Measurements from ENCODE around the gene NPLOC4. TPM values are rescaled to one million over a fixed set of nuclear protein-coding genes. Genes with fewer than 3 reads are reported as not detected.

The NPLOC4 gene
- total and polyA plus RNA-seq, 2 of the 13 experiments (the other 11 are each of a cell fraction or from before 2014, with no cell fraction given) = 57.0 to 97.0 TPM

DNA sequence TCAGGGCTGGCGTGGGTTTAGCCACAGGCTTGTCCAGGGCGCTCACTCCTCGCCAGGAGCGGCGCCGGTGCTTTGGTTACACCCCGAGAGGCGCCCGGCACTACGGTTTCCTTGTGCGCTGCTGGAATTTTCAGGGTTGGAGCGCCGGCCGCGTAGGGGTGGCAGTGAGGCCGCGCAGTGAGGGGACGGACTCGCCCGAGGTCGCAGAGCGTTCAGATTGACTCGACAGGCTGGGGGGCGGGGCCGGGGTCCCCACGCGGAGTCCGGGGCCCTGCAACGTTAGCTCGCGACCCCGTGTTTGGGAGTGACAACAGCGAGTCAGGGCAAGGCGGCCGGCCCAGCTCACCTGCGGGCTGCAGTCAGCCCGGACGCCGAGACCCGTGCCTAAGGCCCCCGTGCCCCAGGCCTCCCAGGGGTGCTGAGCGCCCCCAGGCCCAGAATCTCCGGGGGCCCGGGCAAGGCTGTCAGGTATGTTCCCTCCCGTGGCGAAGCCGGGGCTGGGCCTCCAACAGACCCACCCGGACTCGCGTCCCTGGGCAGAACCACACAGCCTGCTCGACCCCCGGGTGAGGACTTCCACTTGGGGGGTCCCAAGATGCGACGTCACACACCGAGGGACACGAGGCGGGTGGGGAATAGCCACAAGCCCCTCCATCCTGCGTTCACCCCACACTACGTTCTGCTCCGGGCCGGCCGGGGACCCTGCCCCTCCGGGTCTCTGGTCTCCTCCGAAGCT is 123.0 kb downstream of the NPLOC4 start (continued):
- TF ChIP-seq, protein P1, sequence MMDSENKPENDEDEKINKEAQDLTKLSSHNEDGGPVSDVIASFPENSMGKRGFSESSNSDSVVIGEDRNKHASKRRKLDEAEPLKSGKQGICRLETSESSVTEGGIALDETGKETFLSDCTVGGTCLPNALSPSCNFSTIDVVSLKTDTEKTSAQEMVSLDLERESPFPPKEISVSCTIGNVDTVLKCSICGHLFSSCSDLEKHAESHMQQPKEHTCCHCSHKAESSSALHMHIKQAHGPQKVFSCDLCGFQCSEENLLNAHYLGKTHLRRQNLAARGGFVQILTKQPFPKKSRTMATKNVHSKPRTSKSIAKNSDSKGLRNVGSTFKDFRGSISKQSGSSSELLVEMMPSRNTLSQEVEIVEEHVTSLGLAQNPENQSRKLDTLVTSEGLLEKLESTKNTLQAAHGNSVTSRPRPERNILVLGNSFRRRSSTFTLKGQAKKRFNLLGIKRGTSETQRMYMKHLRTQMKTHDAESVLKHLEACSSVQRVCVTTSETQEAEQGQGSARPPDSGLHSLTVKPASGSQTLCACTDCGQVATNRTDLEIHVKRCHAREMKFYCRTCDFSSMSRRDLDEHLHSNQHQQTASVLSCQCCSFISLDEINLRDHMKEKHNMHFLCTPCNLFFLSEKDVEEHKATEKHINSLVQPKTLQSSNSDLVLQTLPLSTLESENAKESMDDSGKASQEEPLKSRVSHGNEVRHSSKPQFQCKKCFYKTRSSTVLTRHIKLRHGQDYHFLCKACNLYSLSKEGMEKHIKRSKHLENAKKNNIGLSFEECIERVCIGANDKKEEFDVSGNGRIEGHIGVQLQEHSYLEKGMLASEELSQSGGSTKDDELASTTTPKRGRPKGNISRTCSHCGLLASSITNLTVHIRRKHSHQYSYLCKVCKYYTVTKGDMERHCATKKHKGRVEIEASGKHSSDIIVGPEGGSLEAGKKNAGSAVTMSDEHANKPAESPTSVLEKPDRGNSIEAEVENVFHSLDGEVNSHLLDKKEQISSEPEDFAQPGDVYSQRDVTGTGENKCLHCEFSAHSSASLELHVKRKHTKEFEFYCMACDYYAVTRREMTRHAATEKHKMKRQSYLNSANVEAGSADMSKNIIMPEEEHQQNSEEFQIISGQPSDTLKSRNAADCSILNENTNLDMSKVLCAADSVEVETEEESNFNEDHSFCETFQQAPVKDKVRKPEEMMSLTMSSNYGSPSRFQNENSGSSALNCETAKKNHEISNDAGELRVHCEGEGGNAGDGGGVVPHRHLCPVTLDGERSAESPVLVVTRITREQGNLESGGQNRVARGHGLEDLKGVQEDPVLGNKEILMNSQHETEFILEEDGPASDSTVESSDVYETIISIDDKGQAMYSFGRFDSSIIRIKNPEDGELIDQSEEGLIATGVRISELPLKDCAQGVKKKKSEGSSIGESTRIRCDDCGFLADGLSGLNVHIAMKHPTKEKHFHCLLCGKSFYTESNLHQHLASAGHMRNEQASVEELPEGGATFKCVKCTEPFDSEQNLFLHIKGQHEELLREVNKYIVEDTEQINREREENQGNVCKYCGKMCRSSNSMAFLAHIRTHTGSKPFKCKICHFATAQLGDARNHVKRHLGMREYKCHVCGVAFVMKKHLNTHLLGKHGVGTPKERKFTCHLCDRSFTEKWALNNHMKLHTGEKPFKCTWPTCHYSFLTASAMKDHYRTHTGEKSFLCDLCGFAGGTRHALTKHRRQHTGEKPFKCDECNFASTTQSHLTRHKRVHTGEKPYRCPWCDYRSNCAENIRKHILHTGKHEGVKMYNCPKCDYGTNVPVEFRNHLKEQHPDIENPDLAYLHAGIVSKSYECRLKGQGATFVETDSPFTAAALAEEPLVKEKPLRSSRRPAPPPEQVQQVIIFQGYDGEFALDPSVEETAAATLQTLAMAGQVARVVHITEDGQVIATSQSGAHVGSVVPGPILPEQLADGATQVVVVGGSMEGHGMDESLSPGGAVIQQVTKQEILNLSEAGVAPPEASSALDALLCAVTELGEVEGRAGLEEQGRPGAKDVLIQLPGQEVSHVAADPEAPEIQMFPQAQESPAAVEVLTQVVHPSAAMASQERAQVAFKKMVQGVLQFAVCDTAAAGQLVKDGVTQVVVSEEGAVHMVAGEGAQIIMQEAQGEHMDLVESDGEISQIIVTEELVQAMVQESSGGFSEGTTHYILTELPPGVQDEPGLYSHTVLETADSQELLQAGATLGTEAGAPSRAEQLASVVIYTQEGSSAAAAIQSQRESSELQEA (CRISPR knock-in tag; IDR thresholded peaks at IDR 0.05; ENCODE audit: not compliant biosample characterization) = no peak
- TF ChIP-seq HDAC2 (CRISPR knock-in tag; IDR thresholded peaks at IDR 0.05) = peak; percentile 34; the same call in 1 of the 2 replicates
- TF ChIP-seq, protein P2, sequence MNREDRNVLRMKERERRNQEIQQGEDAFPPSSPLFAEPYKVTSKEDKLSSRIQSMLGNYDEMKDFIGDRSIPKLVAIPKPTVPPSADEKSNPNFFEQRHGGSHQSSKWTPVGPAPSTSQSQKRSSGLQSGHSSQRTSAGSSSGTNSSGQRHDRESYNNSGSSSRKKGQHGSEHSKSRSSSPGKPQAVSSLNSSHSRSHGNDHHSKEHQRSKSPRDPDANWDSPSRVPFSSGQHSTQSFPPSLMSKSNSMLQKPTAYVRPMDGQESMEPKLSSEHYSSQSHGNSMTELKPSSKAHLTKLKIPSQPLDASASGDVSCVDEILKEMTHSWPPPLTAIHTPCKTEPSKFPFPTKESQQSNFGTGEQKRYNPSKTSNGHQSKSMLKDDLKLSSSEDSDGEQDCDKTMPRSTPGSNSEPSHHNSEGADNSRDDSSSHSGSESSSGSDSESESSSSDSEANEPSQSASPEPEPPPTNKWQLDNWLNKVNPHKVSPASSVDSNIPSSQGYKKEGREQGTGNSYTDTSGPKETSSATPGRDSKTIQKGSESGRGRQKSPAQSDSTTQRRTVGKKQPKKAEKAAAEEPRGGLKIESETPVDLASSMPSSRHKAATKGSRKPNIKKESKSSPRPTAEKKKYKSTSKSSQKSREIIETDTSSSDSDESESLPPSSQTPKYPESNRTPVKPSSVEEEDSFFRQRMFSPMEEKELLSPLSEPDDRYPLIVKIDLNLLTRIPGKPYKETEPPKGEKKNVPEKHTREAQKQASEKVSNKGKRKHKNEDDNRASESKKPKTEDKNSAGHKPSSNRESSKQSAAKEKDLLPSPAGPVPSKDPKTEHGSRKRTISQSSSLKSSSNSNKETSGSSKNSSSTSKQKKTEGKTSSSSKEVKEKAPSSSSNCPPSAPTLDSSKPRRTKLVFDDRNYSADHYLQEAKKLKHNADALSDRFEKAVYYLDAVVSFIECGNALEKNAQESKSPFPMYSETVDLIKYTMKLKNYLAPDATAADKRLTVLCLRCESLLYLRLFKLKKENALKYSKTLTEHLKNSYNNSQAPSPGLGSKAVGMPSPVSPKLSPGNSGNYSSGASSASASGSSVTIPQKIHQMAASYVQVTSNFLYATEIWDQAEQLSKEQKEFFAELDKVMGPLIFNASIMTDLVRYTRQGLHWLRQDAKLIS (CRISPR knock-in tag; IDR thresholded peaks at IDR 0.05) = no peak
- 0 out of 2 replicates have a peak, but pooled peaks have one; percentile 15 for TF ChIP-seq MED13 (CRISPR knock-in tag; IDR thresholded peaks at IDR 0.05)
- no peak for TF ChIP-seq ZBTB20 (CRISPR knock-in tag; IDR thresholded peaks at IDR 0.05; ENCODE audit: borderline replicate concordance, low read depth)
- no peak for TF ChIP-seq SMARCE1 (IDR thresholded peaks at IDR 0.05; ENCODE audit: borderline replicate concordance)
- no peak for TF ChIP-seq SNRNP70 (IDR thresholded peaks at IDR 0.05; ENCODE audit: low read depth, low read length)
- peak; percentile 57 for TF ChIP-seq SRSF1 (optimal IDR thresholded peaks at IDR 0.05; ENCODE audit: low read depth, low read length)
- no peak for TF ChIP-seq ZNF160 (CRISPR knock-in tag; IDR thresholded peaks at IDR 0.05)
- TF ChIP-seq, protein P3, sequence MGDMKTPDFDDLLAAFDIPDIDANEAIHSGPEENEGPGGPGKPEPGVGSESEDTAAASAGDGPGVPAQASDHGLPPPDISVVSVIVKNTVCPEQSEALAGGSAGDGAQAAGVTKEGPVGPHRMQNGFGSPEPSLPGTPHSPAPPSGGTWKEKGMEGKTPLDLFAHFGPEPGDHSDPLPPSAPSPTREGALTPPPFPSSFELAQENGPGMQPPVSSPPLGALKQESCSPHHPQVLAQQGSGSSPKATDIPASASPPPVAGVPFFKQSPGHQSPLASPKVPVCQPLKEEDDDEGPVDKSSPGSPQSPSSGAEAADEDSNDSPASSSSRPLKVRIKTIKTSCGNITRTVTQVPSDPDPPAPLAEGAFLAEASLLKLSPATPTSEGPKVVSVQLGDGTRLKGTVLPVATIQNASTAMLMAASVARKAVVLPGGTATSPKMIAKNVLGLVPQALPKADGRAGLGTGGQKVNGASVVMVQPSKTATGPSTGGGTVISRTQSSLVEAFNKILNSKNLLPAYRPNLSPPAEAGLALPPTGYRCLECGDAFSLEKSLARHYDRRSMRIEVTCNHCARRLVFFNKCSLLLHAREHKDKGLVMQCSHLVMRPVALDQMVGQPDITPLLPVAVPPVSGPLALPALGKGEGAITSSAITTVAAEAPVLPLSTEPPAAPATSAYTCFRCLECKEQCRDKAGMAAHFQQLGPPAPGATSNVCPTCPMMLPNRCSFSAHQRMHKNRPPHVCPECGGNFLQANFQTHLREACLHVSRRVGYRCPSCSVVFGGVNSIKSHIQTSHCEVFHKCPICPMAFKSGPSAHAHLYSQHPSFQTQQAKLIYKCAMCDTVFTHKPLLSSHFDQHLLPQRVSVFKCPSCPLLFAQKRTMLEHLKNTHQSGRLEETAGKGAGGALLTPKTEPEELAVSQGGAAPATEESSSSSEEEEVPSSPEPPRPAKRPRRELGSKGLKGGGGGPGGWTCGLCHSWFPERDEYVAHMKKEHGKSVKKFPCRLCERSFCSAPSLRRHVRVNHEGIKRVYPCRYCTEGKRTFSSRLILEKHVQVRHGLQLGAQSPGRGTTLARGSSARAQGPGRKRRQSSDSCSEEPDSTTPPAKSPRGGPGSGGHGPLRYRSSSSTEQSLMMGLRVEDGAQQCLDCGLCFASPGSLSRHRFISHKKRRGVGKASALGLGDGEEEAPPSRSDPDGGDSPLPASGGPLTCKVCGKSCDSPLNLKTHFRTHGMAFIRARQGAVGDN (CRISPR knock-in tag; IDR thresholded peaks at IDR 0.05) = peak; percentile 81
- TF ChIP-seq MZF1 (CRISPR knock-in tag; IDR thresholded peaks at IDR 0.05; ENCODE audit: borderline replicate concordance) = no peak
- TF ChIP-seq ZNF441 (CRISPR knock-in tag; IDR thresholded peaks at IDR 0.05; ENCODE audit: borderline replicate concordance) = 0 out of 2 replicates have a peak, but pooled peaks have one; percentile 8

All from HepG2 (cell line).